ENCODE measurements around the gene ULK1.

DNA sequence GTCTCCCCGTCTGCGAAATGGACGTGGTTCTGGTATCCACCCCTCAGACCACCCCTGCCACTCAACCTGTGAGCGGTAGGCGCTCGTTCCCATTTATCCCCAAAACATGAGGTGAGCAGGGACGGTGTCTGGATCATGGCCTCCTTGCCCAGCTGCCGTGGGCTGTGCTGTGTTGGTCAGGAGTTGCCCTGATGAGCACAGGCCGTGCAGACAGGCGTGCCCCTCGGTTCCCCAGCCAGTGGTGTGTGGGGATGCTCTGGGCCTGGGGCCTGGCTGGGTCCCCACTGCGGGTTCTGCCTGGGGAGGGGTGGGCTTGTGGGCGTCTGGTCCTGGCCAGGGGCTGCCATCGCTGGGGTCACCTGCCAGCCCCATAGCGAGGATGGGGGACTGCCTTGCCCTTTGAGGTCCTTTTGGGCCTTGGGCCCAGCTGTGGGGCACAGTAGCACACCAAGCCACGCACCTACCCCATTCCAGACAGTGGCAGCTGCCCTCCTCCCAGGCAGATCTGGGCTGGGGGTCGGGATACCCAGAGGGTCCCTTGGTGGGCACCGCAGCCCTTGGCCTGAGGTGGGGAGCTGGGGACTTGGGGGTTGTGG is 23.4 kb downstream of the ULK1 start:
- no peak for TF ChIP-seq POLR2A (IDR thresholded peaks at IDR 0.05; ENCODE audit: low read depth, low read length)
- no peak for TF ChIP-seq POLR2AphosphoS5 (IDR thresholded peaks at IDR 0.05; ENCODE audit: low read depth, low read length)
- no peak for TF ChIP-seq TAF1 (IDR thresholded peaks at IDR 0.05; ENCODE audit: low read depth, low read length)
- TF ChIP-seq PAX5 (IDR thresholded peaks at IDR 0.05; ENCODE audit: insufficient read depth, low read length, severe bottlenecking), result no peak
- no peak for TF ChIP-seq SPI1 (IDR thresholded peaks at IDR 0.05; ENCODE audit: low read depth, low read length)
